Fibroblast of peridontal ligament (primary cell): ENCODE data around the gene GNAT1.
A peak's percentile ranks its signal among the peaks of the same experiment; 100 is the strongest.

ENCODE experiments used
- DNase-seq: peaks from one replicate; pipeline ENCODE4 v3.0.0-alpha.2; 2010; ENCODE audit errors: extremely low read depth

Gene GNAT1

DNA sequence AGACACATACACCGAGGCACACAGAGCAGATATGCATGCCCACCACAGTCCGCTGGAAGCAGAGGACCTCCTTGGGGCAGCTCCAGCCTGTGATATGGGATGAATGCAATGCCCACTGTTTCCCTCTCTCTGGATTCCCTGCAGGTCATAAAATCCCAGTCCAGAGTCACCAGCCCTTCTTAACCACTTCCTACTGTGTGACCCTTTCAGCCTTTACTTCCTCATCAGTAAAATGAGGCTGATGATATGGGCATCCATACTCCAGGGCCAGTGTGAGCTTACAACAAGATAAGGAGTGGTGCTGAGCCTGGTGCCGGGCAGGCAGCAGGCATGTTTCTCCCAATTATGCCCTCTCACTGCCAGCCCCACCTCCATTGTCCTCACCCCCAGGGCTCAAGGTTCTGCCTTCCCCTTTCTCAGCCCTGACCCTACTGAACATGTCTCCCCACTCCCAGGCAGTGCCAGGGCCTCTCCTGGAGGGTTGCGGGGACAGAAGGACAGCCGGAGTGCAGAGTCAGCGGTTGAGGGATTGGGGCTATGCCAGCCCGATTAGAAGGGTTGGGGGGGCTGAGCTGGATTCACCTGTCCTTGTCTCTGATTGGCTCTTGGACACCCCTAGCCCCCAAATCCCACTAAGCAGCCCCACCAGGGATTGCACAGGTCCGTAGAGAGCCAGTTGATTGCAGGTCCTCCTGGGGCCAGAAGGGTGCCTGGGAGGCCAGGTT, at the start of gene GNAT1:
Gene GNAT1, plus strand, starts transcription at position 675 of the 725 bp plus-strand sequence. CDS start 116 bp downstream, outside the sequence.
- no peak for DNase-seq

DNA sequence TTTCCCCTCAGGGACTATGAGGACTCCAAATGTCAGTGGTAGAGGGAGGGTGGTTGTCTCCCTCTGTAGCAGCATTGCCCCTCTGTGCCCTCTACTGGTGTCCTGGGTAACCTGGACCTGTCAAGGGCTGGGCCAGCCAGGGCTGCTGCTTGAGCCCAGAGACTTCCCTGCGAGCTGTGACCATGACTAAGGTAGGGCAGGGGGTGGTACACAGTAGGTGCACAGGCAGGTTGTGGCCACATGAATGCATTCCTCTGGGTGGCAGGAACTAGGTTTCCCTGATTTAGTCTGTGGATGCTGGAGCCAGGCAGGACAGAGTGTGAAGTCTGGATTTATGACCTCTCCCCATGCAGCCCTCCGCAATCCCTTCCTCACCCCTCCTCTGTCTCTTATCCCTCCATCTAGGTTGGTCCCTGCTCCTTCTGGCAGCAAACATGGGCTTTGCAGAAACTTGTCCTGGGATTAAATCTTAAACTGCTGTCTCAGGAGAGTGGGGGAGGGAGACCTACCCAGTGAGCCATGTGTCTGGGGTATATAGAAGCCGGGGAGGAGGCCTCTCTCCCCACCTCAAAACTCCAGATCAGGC, 45.0 kb upstream of the GNAT1 start:
- DNase-seq: no peak

DNA sequence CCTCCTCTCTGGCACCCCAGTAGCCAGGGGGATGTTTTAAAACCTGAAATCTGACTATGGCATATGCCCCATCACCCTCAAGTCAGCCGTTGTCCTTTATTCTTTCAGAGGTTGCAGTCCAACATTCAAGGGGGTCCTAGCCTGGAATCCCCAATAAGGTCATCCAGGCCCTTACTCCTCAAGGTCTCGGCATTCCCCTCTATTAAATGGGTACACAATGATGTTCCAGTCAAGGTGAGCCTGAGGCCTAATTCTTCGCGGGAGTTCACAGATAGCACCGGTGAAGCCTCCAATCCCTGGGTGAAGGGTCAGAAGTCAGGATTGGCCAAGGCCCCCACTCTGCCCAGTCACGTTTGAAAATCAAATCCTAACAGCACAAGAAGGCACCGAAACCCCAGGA, 44.4 kb upstream of the GNAT1 start:
- DNase-seq: no peak

DNA sequence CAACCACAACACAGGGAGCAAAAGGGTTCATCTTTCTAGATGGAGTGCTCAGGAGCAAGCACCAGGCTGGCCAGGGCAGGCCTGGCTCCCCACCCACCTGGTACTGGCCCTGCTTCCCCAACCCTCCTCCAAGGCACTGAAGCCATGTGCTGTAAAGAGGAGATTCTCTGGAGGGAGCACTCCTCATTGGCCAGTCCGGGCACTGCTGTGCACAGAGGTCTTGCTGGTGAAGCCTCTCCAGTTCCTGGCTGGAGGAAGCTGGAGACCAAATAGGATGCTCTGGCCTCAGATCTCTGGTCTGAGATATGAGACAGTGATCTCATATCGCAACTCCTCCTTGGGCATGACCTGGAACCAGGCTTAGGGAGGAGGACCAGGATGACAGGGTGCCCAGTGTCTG, 44.0 kb upstream of the GNAT1 start:
- no peak for DNase-seq

DNA sequence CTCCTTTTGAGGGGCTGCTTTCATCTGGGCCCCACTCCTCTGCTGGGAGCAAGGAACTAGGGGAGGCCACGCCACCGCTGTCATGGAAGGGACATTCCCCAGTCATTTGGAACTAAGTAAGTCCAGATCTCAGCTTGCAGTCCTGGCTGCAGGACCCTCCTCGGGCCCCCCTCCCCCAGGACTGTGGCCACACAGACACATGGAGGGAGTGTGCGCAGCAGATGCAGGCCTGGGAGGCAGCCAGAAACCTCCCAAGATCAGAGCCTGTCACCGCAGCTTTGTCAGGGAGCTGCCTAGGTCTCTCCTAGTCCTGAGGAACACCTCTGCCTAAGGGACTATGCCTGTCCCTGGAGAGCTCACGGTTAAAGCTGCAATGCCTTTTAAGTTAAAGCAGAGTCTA, 43.5 kb upstream of the GNAT1 start:
- peak; percentile 17 for DNase-seq

DNA sequence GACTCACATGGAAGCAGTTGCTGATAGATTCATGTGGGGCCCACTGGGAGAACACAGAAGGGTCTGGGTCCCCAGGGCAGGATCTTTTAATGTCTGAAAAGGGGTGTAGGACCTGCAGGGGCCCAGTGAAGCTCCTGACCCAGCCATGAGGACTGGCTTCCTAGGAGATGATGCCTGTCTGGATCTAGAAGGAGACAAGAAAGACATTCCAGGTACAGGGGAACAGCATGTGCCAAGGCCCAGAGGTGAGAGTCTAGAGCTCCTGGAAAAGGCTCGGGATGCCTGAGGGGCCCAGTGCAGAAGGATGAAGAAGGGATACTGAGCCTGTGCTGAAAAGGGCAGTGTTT, 41.0 kb upstream of the GNAT1 start:
- no peak for DNase-seq

DNA sequence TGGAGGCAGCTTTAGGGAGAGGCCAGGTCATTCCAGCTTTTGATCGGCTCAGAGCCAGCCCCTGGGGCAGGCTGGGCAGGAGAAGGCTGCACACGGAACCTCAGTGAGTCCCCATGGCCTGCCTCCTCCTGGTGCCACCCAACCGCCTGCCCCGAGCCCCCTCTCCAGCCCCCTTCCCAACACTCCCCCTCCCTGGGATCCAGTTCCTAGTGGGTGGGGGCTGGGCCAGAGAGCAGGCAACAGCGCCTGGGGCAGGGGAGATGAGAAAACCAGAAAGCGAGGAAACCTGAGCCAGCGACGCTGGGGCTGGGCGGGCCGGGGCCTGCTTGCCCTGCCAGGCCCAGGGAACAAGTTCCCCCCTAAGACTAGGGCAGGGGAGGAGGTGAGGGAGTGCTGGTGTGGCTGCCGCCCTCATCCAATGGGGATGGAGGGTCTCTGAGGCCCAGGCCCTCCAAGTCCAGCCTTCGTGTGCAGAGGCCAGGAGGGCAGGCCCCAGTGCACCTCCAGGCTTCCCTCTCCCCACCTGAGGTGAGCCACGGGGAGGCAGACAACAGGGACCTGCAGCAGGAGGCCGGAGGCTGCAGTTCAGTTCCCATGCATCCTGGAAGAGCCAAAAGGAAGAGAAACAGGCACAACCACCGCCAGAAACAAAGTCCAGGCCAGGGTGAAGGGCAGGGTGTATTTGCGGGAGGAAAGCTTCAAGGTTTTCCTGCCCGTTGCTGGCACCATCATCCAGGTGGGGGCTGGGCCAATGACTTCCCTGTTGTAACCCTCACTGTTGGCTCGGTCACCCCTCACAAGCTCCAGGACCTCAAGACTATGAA, 40.3 kb upstream of the GNAT1 start:
- DNase-seq: no peak

DNA sequence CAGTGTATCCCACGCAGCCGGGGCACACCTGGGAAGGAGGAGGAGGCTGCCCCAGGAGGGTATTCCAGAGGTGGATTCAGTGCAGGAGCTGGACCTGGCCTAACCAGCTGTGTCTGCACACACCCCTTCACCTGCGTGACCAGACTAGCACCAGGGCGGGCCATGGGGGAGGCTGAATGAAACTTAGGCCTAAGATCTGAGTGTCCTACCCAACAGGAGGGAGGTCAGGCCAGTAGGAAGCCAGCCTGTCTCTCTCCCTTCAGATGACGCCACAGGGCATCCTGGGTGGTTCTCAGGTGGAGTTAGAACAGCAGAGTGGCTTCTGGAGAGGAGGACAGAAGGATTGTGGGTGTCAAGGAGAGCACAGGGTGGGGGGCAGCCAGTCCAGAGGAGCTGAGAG, 39.7 kb upstream of the GNAT1 start:
- no peak for DNase-seq

DNA sequence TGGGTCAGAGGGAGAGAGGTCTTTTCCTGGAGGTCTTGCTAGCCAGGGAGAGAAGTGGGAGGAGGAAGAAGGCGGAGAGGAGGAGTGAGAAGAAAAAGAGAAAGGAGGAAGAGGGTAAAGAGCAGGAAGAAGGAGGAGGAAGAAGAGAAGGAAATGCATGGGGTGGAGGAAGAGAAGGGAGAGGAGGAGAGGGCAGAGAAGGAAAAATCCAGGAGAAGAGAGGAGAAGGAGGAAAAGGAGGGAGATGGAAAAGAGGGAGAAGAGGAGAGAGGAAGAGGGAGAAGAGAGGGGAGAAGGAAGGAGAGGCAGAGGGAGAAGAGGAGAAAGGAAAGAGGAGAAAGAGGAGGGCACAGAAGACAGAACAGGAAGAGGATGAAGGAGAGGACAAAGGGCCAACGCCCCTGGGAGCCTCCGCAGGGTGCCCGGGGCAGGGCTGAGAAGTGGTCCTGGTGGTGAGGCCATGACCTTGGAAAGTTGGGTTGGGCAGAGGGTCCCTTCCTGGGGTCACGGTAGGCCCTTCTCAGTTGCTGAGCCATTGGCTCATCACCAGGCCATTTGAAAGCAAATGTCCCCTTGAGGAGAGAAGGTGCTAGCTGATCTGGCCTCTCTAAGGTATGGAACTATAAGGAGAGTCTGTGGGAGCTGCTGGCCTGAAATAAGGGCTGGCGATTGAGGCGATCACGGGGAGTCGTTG, 37.5 kb upstream of the GNAT1 start:
- no peak for DNase-seq

DNA sequence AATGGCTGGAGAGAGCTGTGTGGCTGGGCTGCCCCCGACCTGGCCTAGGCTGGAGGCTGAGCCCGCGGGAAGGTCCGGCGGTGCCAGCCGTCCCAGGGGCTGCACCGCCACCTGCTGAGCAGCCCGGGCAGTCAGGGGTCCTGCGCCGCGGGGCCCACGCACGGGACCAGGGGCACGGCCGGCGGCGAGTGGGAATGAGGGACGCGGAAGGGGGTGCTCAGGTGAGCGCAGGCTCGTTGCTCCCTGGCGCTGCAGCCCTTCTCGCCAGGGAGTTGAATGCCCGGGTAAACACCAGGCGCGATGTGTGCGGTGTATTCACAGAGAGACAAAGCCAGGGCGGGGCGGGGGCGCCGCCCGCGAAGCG, 37.0 kb upstream of the GNAT1 start:
- DNase-seq: no peak

DNA sequence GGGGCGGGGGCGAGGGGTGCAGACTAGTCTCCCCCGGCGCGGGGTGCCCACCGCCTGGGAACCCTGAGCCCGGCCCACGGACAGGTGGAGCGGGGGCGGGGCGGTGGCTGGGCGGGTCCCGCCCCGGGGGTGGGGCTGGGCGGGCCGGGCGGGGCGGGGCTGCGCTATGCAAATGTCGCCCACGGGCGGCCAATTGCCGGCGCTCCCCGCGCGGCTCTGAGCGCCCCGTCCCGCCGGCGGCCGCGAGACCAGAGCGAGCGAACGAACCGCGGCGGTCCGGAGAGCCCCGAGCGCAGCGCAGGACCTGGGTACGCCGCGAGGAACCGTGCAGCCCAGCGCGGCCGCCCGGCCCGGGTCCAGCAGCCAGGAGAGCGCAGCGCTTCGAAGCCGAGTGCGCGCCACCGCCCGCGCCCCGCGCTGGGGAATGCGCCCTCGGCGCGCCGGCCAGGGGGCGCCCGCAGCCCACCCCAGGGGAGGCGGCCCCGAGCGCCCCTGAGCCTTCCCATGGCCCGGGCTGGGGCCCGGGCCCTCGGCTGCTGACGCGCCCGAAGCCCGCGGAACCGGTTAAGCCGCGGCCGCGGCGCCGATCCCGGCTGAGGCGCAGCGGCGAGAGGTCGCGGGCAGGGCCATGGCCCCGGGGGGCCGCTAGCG, 36.4 kb upstream of the GNAT1 start, which contains the start of gene SEMA3F:
Gene SEMA3F, plus strand, starts transcription at position 485 of the 651 bp plus-strand sequence. CDS start 4,299 bp downstream, outside the sequence.
- DNase-seq: peak; percentile 29

DNA sequence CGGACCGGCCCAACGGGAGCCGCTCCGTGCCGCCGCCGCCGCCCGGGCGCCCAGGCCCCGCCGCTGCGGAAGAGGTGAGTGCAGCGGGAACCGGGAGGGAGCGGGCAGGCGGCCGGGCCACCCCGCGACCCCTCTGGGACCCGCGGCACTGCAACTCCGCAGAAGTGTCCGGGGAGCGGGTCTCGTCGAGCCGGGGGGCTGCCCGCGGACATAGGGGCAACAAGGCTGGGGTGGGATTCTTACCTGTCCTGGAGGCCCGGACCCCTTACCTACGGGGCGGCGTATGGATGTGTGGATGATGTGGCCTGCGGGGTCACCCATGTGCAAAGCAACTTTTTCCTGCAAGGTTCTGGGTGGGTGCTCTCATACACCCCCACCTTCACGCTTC, 35.9 kb upstream of the GNAT1 start:
- no peak for DNase-seq

DNA sequence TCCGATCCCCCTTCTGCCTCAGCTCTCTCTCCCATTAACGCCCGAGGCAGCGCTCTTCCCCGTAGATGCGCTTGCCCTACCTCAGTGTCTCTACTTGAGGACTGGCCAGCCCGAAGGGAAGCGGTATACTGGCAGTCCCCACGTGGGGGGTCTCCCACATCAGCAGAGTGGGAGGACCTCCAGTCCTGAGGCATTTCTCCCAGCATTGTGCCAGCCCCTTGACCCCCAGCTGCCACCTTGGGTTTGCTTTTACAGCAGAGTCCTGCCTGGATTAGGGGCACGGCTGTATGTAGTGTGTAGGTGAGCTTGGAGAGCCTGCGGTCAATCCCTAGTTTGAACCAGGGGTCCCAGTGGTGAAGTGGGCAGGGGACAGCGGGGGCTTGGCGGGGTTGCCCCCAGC, 35.5 kb upstream of the GNAT1 start:
- no peak for DNase-seq

DNA sequence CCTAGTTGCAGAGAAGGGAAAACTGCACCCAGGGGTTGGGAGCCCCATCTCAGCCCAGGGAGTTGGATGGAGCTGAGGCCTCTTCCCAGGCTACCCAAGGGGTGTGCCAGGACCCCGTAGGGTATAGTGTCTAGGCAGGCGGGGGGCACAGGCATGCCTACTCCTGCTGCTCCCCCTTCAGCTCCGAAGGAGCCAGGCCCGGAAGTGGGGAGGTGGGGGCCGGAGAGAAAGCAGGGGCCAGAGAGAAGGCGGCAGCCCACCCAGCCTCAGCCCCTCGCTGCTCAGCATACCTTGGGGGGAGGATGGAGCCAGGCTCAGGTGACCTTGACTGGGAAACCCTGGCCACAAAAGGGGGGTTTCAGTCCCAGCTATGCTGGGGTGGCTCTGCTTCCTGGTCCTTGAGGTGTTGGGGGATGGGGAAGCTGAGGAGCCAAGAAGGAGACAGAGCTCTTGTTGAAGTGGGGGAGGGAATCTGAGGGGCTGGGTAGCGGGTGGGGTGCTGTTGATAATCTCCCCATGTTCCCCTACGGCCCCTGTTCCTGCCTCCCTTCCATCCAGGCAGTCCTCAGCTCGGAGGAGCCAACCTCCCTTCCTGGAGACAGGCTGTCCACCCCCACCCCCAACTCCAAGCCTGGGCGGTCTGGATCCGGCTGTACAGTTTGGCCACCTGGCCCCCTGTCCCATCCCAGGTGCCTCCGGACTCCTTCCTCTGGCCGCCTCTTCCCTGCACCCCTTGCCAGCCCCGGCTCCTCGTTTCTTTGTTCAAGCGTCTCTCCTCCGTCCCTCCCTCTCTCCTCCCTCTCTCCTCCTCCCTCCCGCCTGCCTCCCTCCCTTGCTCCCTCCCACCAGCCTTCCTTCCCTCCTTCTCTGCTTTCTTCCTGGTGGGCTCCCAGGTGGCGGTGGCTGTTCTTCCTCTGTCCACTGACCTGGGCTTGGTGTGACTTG, 34.6 kb upstream of the GNAT1 start:
- no peak for DNase-seq

DNA sequence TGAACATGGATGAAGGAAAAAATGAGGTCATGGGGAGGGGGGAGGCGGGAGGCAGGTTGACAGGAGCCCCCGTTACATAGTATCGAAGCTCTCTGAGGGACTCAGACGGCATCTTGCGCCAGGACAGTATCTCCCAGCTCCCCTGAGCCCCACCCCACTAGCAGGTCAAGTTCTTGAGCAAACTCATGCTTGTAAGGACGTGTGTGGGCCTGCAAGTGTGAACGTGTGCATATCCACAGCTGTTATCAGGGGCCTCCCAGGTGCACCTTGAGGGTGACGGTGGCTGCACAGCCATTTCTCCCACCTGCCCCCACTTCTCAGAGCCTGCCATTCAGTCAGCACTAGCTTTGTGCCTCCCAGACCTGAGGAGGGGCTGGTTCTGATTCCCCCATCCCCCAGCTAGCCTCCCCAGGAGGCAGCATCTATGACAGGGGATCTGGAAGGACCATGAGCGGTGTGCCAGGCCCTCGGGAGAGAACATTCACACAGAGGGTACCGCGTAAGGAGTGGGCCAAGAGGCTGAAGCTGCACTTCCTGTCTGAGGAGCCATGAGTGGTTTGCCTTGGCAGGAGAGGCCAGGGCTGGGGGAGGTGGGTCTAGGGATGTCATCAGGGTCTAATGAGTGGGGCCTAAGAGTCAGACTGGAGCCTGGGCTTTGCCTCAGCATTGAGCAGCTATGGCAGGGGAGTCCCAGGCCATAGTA, 33.4 kb upstream of the GNAT1 start:
- no peak for DNase-seq

DNA sequence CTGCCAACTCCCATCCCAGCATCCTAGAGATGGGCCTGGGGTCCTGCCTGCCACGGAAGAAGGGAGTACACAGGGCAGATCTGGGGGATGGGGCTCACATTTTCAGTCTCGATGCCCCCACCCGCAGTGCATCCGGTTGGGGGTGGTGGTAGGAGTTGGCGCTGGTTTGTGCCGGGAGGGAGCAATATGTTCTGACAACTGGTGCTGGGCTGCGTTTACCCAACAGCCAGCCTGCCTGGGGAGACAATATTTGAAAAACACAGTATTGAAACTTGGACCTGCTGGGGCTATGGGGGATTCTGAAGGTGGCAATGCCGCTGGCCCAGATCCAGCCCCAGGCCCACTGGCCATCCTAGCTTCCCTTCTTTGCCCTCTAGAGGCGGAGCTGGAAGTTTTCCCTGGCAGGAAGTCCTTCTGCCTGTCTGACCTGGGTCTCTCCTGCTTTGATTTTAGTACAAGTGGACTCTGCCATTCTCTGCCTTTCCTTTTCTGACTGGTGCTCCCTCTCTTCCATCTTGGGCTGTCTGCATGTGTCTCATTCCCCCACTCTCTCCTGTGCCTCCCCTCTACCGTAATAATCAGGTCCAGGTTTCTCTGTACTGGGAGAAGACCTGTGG, 32.8 kb upstream of the GNAT1 start:
- DNase-seq: no peak

DNA sequence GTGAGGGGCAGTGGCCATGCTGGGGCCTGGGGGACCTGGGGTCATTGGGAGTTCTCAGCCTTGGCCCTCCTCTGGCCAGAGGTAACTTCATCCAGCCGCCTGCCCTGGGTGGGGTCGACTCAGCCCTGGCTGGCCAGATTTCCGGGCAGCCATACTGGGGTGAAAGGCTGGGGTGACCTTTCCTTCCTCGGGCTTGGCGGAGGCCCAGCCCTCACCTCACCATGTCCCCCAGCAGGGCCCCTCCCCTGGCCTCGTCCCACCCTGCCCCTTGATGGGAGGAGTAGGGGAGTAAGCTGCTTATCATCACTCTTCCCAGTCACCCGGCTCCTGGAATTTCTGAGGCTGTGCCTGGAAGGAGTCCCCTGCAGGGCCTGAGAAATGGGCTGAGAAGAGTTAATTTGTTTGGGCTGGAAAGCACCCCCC, 30.8 kb upstream of the GNAT1 start:
- DNase-seq: no peak

DNA sequence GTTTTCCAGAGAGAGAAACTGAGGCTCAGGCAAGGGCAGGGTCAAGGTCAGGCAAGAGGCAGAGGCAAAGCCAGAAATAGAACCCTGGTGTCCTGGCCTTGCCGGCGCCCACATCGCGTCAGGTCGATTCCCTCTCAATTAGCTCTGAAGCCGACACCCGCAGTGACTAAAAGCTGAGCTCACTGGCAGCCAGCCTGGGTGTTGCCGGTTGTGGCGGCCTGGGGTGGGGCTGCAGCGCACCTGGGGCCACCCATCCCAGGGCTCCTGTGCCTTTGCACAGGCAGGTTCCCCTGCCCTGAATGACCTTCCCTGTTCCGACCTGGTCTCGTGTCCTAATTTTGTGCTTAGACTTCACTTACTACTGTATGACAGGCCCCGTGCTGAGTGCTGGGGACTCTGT, 30.1 kb upstream of the GNAT1 start:
- no peak for DNase-seq

DNA sequence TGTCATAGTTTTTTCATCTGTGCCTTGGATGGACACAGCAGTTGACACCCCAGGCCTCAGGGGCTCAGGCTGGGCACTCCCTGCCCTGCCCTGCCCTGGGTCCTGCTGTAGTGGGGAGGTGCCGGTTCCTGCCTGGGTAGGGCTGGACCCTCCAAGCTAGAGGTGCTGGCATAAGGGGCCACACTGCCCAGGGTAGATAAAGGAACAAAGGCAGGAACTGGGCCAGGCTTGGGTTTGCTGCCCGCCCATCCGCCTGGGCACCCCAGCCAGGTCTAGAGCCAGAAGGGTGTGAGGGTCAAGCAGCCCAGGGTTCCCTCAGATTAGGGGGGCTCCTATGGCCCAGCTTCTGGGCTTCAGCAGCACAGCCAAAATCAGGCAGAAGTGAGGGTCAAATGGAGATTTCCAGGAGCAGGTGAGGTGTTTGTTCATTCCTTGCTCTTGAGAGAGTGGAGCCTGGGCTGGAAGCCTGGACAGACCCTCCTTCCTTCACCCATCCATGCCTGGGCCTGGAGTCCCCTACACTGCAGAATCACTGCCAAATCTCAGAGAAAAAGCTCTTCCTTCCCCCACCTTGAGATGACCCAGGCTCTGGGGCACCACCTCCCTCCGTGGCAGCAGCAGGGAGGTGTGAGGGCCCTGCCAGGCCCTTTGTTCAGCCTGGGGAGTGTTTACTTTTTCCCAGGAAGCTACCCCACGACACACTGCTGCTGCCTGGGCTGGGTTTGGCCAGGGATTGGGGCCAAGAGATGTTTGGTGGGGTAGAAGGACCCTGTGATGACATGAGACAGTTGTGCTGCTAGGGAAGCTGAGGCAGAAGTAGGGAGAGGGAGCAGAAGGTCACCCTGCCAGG, 29.2 kb upstream of the GNAT1 start:
- no peak for DNase-seq
